HG03460 (cell line): ENCODE measurements around the gene VAPA.

ENCODE experiments used
- ATAC-seq: cut with Tn5 transposase; IDR thresholded peaks from one replicate; pipeline ENCODE4 v1.9.1; 2021; ENCODE audit not compliant: unreplicated experiment

The VAPA gene

GRCh38 chr18:9995631-9996030 is 81.8 kb downstream of the VAPA start:
- ATAC-seq = no peak

DNA sequence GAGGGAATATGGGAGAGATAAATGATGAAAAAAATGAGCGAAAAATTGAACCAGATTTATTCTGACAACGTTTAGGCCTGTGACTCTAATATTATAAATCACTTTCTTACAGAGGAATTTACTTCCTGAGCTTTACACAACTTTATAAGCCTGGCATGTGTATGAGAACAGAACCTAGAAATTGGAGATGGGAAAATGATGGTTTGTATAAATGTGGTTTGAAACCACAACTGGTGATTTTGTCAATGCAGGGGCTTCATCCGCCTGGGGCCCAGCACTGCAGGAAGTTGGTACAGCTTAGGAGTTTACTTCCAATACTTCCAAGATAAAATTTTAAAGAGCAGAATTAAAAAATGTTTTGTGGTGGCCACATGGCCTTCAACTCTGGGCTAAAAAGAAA is 82.3 kb downstream of the VAPA start:
- no peak for ATAC-seq

GRCh38 chr18:9997711-9998110 is 83.9 kb downstream of the VAPA start:
- no peak for ATAC-seq

GRCh38 chr18:9998330-9998729 is 84.5 kb downstream of the VAPA start:
- no peak for ATAC-seq

DNA sequence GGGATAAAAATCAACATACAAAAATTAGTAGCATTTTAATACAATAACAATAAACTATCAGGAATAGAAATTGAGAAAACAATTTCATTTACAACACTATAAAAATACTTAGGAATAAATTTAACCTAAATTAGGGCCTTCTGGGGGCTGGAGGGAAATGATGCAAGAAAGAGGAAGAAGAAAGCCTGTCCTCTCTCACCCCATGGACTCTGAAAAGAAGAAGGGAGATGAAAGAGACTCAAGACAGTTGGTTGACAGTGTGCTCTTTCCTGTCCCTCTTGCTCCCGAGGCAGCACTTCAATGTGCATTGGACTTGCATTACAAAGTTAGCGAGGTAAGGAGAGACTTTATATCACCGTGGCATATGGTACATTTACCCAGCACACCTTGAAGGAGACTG is 88.5 kb downstream of the VAPA start:
- no peak for ATAC-seq

- ATAC-seq = no peak
Measured at GRCh38 chr18:10003281-10003680, 89.5 kb downstream of the VAPA start.

- ATAC-seq = no peak
Measured at GRCh38 chr18:10003866-10004265, 90.0 kb downstream of the VAPA start.

DNA sequence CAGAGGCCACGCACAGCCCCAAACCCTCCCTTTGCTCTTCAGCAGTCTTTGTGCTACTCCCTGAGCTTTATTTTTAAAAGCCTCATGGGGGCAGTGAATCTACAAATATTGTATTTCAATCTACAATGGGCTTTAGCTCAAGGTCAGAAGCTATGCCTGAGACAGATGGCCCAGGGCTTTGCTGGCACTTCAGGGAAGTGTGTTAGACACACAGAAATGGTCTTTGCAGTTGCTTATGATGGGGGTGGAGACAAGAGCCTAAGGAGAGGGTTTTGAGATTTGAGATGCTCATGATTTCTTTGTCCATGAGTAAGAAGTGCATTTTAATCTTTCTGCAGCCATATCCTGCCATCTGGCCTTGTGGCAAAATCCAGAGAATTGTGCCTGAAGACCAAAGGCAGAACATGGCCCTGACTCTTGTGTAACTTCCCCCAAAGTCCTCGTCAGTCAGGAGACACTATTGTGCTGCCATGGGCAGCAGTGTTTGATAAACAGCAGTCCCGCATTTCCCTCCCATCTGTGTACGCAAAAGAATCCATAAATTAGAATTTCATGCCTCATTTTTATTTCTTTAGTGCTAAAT is 92.6 kb downstream of the VAPA start:
- no peak for ATAC-seq

- no peak for ATAC-seq
Measured at GRCh38 chr18:10008006-10008647, 94.3 kb downstream of the VAPA start.
